ENCODE results near the gene NIPAL4.

The NIPAL4 gene

GRCh38 chr5:157477814-157478494, 17.9 kb downstream of the NIPAL4 start:
- Histone ChIP-seq H3K36me3 (peaks cover 93% of the 10 kb centered on the region), H3K4me3 (ENCODE audit: low read depth in 1 of 2, low read length in 1 of 2) (no peak overlapping the region), H3K4me1 (ENCODE audit: control insufficient read depth in 1 of 2, insufficient read depth in 1 of 2, low read depth in 1 of 2, low read length in 1 of 2) (peaks cover 0 to 7% of the 10 kb centered on the region in 2 experiments), H3K9me3 (no peaks in the 10 kb centered on the region), H3K27ac (no peak overlapping the region), H3K27me3 (no peaks in the 10 kb centered on the region)
- TF ChIP-seq CTCF (IDR thresholded peaks at IDR 0.05) = no peak

GRCh38 chr5:157478726-157479125, 18.7 kb downstream of the NIPAL4 start:
- Histone ChIP-seq H3K27me3 (no peaks in the 10 kb centered on the region), H3K27ac (no peak overlapping the region), H3K9me3 (no peaks in the 10 kb centered on the region), H3K4me1 (ENCODE audit: control insufficient read depth in 1 of 2, insufficient read depth in 1 of 2, low read depth in 1 of 2, low read length in 1 of 2) (peaks cover 0 to 1% of the 10 kb centered on the region in 2 experiments), H3K4me3 (ENCODE audit: low read depth in 1 of 2, low read length in 1 of 2) (no peak overlapping the region), H3K36me3 (peaks cover 93% of the 10 kb centered on the region)
- no peak for TF ChIP-seq CTCF (IDR thresholded peaks at IDR 0.05)

GRCh38 chr5:157479166-157479565, 19.2 kb downstream of the NIPAL4 start:
- no peaks in the 10 kb centered on the region for H3K27me3 ChIP-seq
- no peak overlapping the region for H3K4me3 ChIP-seq (ENCODE audit: low read depth in 1 of 2, low read length in 1 of 2)
- H3K36me3 ChIP-seq = peaks cover 93% of the 10 kb centered on the region
- H3K4me1 ChIP-seq (ENCODE audit: control insufficient read depth in 1 of 2, insufficient read depth in 1 of 2, low read depth in 1 of 2, low read length in 1 of 2) = no peaks in the 10 kb centered on the region
- no peaks in the 10 kb centered on the region for H3K9me3 ChIP-seq
- TF ChIP-seq CTCF (IDR thresholded peaks at IDR 0.05) = no peak
- H3K27ac ChIP-seq = no peak overlapping the region

GRCh38 chr5:157479612-157480510, 19.8 kb downstream of the NIPAL4 start:
- peaks cover 93% of the 10 kb centered on the region for H3K36me3 ChIP-seq
- no peaks in the 10 kb centered on the region for H3K9me3 ChIP-seq
- no peak for TF ChIP-seq CTCF (IDR thresholded peaks at IDR 0.05)
- no peaks in the 10 kb centered on the region for H3K27me3 ChIP-seq
- H3K27ac ChIP-seq = no peak overlapping the region
- peaks cover 1 to 3% of the 10 kb centered on the region in 2 experiments for H3K4me1 ChIP-seq (ENCODE audit: control insufficient read depth in 1 of 2, insufficient read depth in 1 of 2, low read depth in 1 of 2, low read length in 1 of 2)
- H3K4me3 ChIP-seq (ENCODE audit: low read depth in 1 of 2, low read length in 1 of 2) = no peak overlapping the region

GRCh38 chr5:157481265-157481664, 21.3 kb downstream of the NIPAL4 start:
- no peak for TF ChIP-seq CTCF (IDR thresholded peaks at IDR 0.05)
- H3K4me3 ChIP-seq (ENCODE audit: low read depth in 1 of 2, low read length in 1 of 2) = no peak overlapping the region
- H3K27me3 ChIP-seq = no peaks in the 10 kb centered on the region
- peaks cover 9 to 11% of the 10 kb centered on the region in 2 experiments for H3K4me1 ChIP-seq (ENCODE audit: control insufficient read depth in 1 of 2, insufficient read depth in 1 of 2, low read depth in 1 of 2, low read length in 1 of 2)
- no peaks in the 10 kb centered on the region for H3K9me3 ChIP-seq
- H3K36me3 ChIP-seq = peaks cover 95% of the 10 kb centered on the region
- no peak overlapping the region for H3K27ac ChIP-seq

Data from neutrophil (primary cell).